PC-9 (cell line): Measurements from ENCODE around the gene MYRIP. TPM values are rescaled to one million over a fixed set of nuclear protein-coding genes. Genes with fewer than 3 reads are reported as not detected.
"Not testable (repeated sequence)": the region's sequence is repeated elsewhere in the genome, so short reads cannot be mapped to it uniquely, and the experiment has no call there.

Experiments
- BruUV-seq: library from RNA; stranded (reverse); fragments of 400-500 nt; replicated peaks from 2 replicates; lab custom pipeline; 2021; lab: Mats Ljungman, UMichigan
- CTCF ChIA-PET: fragments of 300-600 bp; sonication (Branson Sonifier 250); formaldehyde crosslinking; loops from one replicate; lab custom pipeline; 2022; ENCODE audit warnings: antibody characterized with exemption; lab: Charles Lee
- POLR2A ChIA-PET: fragments of 300-600 bp; sonication (Branson Sonifier 250); formaldehyde crosslinking; loops from one replicate; lab custom pipeline; 2022; ENCODE audit warnings: antibody characterized with exemption; ENCODE audit not compliant: unreplicated experiment; lab: Charles Lee
- DNase-seq, 2 experiments: peaks; one replicate each; pipeline versions ENCODE4 v3.0.0 to v3.0.0-alpha.2; 2015 to 2022; ENCODE audit warnings: mixed read lengths in 1 of 2
- H2AFZ ChIP-seq: fragments of 200-600 bp; sonication (generic); 2 replicates; pipeline ENCODE4 v1.8.1; 2017; ENCODE audit warnings: antibody characterized with exemption
- H3F3A ChIP-seq: fragments of 200-600 bp; sonication (generic); 2 replicates; pipeline ENCODE4 v1.8.1; 2017; ENCODE audit warnings: antibody characterized with exemption, mild to moderate bottlenecking, low read depth; ENCODE audit not compliant: insufficient read depth
- H3K27ac ChIP-seq: fragments of 200-600 bp; sonication (generic); 2 replicates; pipeline ENCODE4 v1.6.1; 2016; ENCODE audit warnings: mixed run types
- H3K27me3 ChIP-seq: fragments of 200-600 bp; sonication (generic); 2 replicates; pipeline ENCODE4 v1.6.1; 2016; ENCODE audit warnings: low read depth, mixed run types; ENCODE audit not compliant: insufficient read depth
- H3K36me3 ChIP-seq: fragments of 200-600 bp; sonication (generic); 2 replicates; pipeline ENCODE4 v1.6.1; 2016; ENCODE audit warnings: low read depth, mixed run types
- H3K4me1 ChIP-seq: fragments of 200-600 bp; sonication (generic); replicated peaks from 2 replicates; pipeline ENCODE4 v1.6.1; 2016; ENCODE audit warnings: mixed run types; ENCODE audit not compliant: insufficient read depth
- H3K4me2 ChIP-seq: fragments of 200-600 bp; sonication (generic); 2 replicates; pipeline ENCODE4 v1.6.1; 2017; ENCODE audit warnings: mixed run types
- H3K4me3 ChIP-seq: fragments of 200-600 bp; sonication (generic); 2 replicates; pipeline ENCODE4 v1.6.1; 2016; ENCODE audit warnings: mixed run types
- H3K79me2 ChIP-seq: fragments of 200-600 bp; sonication (generic); 2 replicates; pipeline ENCODE4 v1.6.1; 2017; ENCODE audit warnings: low read depth, mixed run types
- H3K9me2 ChIP-seq: fragments of 200-600 bp; sonication (generic); 2 replicates; pipeline ENCODE4 v1.8.1; 2017; ENCODE audit warnings: mild to moderate bottlenecking; ENCODE audit not compliant: insufficient read depth
- H3K9me3 ChIP-seq: fragments of 200-600 bp; sonication (generic); 2 replicates; pipeline ENCODE4 v1.8.1; 2016; ENCODE audit warnings: low read depth; ENCODE audit not compliant: insufficient read depth
- H4K20me1 ChIP-seq: fragments of 200-600 bp; sonication (generic); 2 replicates; pipeline ENCODE4 v1.8.1; 2017; ENCODE audit not compliant: insufficient read depth
- CTCF ChIP-seq: fragments of 200-600 bp; sonication (generic); conservative IDR thresholded peaks from 2 replicates; pipeline ENCODE4 v1.6.1; 2017; ENCODE audit warnings: mixed run types, antibody characterized with exemption, mild to moderate bottlenecking, moderate library complexity
- EZH2 ChIP-seq: fragments of 200-600 bp; sonication (generic); IDR thresholded peaks from 2 replicates; pipeline ENCODE4 v1.8.0; 2017; ENCODE audit warnings: antibody characterized with exemption, low read depth
- intact Hi-C: fragments of 100-400 bp; cut with micrococcal nuclease; formaldehyde crosslinking; loops from one replicate; pipeline ENCODE4 v1.10.0; 2022; ENCODE audit not compliant: unreplicated experiment
- total RNA-seq: library from RNA; stranded (reverse); gene quantifications from 2 replicates; pipeline ENCODE4 v1.2.3, GENCODE V29; 2021

The MYRIP gene
- total RNA-seq, 1 experiment from 2014 or later: not detected

- Histone ChIP-seq H3K4me2 (no peak overlapping the region), H3K36me3 (no peaks in the 10 kb centered on the region), H4K20me1 (no peaks in the 10 kb centered on the region), H3K4me3 (no peak overlapping the region), H3F3A (no peaks in the 10 kb centered on the region), H3K27ac (no peak overlapping the region), H3K27me3 (peaks cover 12% of the 10 kb centered on the region; the same call in 1 of the 2 replicates), H3K4me1 (no peaks in the 10 kb centered on the region), H3K9me3 (no peaks in the 10 kb centered on the region), H3K79me2 (no peaks in the 10 kb centered on the region), H2AFZ (no peak overlapping the region), H3K9me2 (no peaks in the 10 kb centered on the region)
- no peak for TF ChIP-seq CTCF
- TF ChIP-seq EZH2: no peak
- intact Hi-C loops: no loop called here
- no TSS peak for BruUV-seq
- POLR2A ChIA-PET: no interaction called here
- no peak for DNase-seq
- CTCF ChIA-PET: no interaction called here
Measured at GRCh38 chr3:39763390-39763789, 46.0 kb upstream of the MYRIP start.

GRCh38 chr3:39765575-39765974, 43.8 kb upstream of the MYRIP start:
- TF ChIP-seq EZH2 (no peak), CTCF (no peak)
- ChIA-PET POLR2A (no interaction called here), CTCF (no interaction called here)
- Histone ChIP-seq H2AFZ (no peak overlapping the region), H3K4me2 (no peak overlapping the region), H3K9me2 (no peaks in the 10 kb centered on the region), H3K4me3 (no peak overlapping the region), H3F3A (no peaks in the 10 kb centered on the region), H4K20me1 (no peaks in the 10 kb centered on the region), H3K27me3 (0 out of 2 replicates have a peak, but pooled peaks cover 10% of the 10 kb centered on the region), H3K36me3 (no peaks in the 10 kb centered on the region), H3K9me3 (no peaks in the 10 kb centered on the region), H3K27ac (no peak overlapping the region), H3K79me2 (no peaks in the 10 kb centered on the region), H3K4me1 (no peaks in the 10 kb centered on the region)
- BruUV-seq: no TSS peak
- intact Hi-C loops: no loop called here
- no peak for DNase-seq

GRCh38 chr3:39766433-39766832, 43.0 kb upstream of the MYRIP start:
- H2AFZ ChIP-seq: no peak overlapping the region
- intact Hi-C loops: no loop called here
- CTCF ChIA-PET: no interaction called here
- no peaks in the 10 kb centered on the region for H3K9me3 ChIP-seq
- H3K79me2 ChIP-seq: no peaks in the 10 kb centered on the region
- H3F3A ChIP-seq: no peaks in the 10 kb centered on the region
- 0 out of 2 replicates have a peak, but pooled peaks cover 10% of the 10 kb centered on the region for H3K27me3 ChIP-seq
- no peaks in the 10 kb centered on the region for H3K4me1 ChIP-seq
- DNase-seq: no peak
- POLR2A ChIA-PET: no interaction called here
- no TSS peak for BruUV-seq
- H3K27ac ChIP-seq: no peak overlapping the region
- no peak for TF ChIP-seq EZH2
- no peak for TF ChIP-seq CTCF
- no peak overlapping the region for H3K4me3 ChIP-seq
- no peaks in the 10 kb centered on the region for H3K9me2 ChIP-seq
- H4K20me1 ChIP-seq: no peaks in the 10 kb centered on the region
- H3K4me2 ChIP-seq: no peak overlapping the region
- H3K36me3 ChIP-seq: no peaks in the 10 kb centered on the region

DNA sequence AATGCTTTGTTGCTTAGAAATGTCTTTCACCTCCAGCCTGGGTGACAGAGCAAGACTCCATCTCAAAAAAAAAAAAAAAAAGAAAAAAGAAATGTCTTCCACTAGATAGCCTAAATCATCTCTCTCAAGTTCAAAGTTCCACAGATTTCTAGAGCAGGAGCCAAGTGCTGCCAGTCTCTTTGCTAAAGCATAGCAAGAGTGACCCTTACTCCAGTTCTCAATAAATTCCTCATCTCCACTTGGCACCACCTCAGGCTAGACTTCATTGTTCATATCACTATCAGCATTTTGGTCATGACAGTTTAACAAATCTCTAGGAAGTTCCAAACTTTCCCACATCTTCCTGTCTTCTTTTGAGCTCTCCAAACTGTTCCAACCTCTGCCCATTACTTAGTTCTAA, 42.5 kb upstream of the MYRIP start:
- H3K36me3 ChIP-seq, H2AFZ ChIP-seq, H4K20me1 ChIP-seq, H3K4me1 ChIP-seq, intact Hi-C loops, H3K9me3 ChIP-seq, H3K4me3 ChIP-seq, POLR2A ChIA-PET, H3K79me2 ChIP-seq, H3F3A ChIP-seq, BruUV-seq, H3K9me2 ChIP-seq, DNase-seq, H3K4me2 ChIP-seq, H3K27ac ChIP-seq: not testable (repeated sequence)
- CTCF ChIA-PET: interaction anchor here (0.6 kb wide), 1 partner anchor 351 kb away, joined by 3 read pairs; no protein-coding TSS in a partner anchor
- H3K27me3 ChIP-seq: 0 out of 2 replicates have a peak, but pooled peaks cover 10% of the 10 kb centered on the region

- H4K20me1 ChIP-seq, H3K27ac ChIP-seq, DNase-seq, H2AFZ ChIP-seq, H3F3A ChIP-seq, H3K9me2 ChIP-seq, POLR2A ChIA-PET, H3K79me2 ChIP-seq, H3K36me3 ChIP-seq, BruUV-seq, H3K4me1 ChIP-seq, intact Hi-C loops, H3K4me2 ChIP-seq, CTCF ChIA-PET, H3K4me3 ChIP-seq, H3K9me3 ChIP-seq: not testable (repeated sequence)
- H3K27me3 ChIP-seq: peaks cover 36% of the 10 kb centered on the region
Measured at GRCh38 chr3:39778168-39778567, 31.2 kb upstream of the MYRIP start.
